Activated CD4-positive, CD25-positive, alpha-beta regulatory T cell treated with anti-CD3 and anti-CD28 coated beads, Interleukin-2, amount 50 U/mL, for 24 hours (primary cell): Measurements from ENCODE around the gene PSIP1.
"Not testable (repeated sequence)": the region's sequence is repeated elsewhere in the genome, so short reads cannot be mapped to it uniquely, and the experiment has no call there.

Experiments used
- ATAC-seq, 2 donors: fragments of 150-1000 bp; cut with Tn5 transposase; one replicate each; pipeline ENCODE4 v1.10.0; 2021; ENCODE audit warnings: mild to moderate bottlenecking in 1 of 2, moderate library complexity in 1 of 2

Gene PSIP1

DNA sequence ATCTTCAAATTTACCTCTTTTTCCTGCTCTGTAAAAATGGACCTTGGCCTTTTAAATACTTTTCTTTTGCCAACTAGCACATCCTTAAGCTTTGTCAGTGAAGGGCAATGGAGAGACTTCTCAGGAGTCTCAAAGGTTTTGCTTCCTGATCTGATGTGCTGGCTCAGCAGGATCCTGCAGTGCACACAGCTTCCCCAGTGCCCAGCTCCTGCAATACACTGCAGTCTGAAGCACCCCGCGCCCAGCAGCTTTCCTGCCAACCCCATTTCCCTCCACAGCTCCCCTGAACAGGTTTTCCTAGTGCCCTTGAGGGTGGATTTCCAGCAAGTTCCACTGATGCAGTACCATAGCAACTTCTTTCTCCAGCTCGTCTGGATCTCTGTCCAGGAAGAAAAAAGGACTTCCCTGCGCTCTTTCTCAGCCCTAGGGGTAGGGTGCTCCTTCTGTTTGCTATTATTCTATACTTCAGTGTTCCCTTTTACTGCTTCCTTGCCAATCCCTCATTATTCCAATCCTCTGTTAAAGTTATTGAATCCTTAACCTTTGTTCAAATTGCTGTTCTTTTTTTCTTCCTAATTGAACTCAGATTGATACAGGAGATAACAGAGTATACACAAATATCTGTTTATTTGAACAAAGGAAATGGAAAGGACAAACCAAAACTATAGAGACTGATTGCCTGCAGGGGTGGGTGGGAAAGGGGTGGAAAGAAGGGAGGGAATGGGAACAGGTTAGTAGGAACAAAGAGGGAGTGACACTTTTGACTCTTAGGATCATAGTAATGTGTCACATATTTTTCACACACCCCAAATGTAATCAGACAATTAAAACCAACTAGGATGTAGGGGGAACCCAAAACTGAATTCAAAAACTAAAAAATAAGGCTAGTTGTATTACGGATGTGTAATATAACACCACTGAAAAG, 79.6 kb downstream of the PSIP1 start:
- no peak for ATAC-seq

DNA sequence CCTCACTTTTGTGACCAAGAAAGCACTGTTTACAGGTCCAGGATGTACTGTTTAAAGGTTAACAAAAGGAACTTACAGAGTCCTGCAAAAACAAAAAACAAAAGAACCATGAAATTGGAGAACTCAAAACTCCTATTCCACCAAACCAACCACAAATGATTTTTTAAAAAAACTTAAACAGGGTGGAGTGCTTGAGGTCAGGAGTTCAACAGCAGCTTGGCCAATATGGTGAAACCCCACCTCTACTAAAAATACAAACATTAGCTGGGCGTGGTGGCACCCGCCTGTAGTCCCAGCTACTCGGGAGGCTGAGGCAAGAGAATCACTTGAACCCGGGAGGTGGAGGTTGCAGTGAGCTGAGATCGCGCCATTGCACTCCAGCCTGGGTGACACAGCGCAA, 83.1 kb downstream of the PSIP1 start:
- ATAC-seq, result not testable (repeated sequence)

DNA sequence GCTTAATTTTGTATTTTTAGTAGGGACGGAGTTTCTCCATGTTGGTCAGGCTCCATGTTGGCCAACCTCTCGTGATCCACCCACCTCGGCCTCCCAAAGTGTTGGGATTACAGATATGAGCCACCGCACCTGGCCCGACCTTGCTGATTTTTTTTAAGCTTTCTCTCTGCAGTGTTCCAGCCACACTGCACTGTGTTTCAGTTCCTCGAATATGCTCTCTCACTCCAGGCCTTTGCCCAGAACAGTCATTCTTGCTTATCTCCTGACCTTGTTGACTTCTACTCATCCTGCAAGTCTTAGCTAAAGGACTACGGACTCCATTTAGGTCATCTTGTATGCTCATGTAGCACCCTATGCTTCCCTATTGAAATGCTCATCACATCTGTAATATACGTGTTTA, 84.8 kb downstream of the PSIP1 start:
- ATAC-seq, result no peak

DNA sequence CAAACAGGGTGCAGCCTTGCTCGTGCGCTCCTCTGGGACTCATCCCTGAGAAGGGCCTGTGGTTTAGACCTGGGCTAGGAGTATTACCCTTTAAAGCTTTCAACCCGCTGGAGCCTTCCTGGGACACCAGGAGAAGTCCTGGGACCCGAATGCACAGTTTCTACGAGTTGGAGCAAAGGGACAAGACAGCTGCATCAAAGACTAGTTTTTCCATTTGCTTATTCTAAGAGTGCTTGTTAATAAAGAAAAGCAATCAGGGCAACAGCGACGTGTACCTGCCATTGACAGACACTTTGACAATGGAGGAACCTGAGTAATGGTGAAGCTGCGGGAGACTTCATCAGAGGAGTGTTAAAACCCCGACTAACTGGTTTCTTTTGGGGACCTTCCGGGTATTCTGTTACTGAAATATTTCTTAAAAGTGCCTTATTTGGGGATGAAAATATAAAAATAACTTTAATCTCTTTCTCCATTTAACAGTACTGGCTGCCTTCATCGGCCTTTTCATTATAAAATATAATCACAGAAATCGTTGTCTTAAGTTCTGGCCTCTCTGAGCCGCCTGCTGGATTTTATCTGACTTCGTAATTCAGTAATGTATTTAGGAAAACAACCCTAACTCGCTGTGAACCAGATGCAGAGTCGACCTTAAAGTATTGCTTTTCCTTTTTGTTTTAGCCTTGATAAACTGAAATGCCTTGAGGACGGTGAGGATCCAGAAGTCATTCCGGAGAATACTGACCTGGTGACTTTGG, 87.4 kb downstream of the PSIP1 start:
- peak in 1 of 2 donors; percentile 7 for ATAC-seq

DNA sequence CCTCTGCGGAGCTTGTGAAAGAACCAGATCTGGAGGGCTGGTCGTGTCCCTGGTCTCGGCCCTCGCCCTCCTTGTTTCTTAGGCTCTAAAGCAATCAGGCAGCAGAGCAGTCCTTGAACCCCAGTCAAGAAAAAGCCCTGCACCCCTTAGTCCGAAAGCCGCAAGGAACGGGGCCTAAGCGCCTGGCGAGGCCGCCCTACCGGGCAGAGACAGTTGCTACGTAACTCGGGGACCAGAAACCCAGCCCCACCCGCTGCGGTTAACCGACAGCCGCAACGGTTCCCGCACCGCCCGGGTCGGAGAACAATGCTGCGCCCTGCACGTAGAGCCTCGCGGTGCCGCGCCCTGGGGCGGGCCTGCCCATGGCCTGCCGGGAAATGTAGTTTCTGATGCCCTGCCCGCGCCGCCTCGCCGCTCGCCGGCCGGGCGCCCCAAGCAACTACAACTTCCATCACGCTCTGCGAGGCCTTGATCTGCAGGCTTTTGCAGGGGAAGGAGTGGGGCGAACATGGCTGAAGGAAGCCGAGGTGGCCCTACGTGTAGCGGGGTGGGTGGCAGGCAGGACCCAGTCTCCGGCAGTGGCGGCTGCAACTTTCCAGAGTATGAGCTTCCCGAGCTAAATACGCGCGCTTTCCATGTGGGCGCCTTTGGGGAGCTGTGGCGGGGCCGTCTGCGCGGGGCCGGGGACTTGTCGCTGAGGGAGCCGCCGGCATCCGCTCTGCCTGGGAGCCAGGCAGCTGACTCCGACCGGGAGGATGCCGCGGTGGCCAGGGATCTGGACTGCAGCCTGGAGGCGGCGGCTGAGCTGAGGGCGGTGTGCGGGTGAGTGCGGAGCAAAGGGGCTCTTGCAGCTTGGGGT, 88.2 kb downstream of the PSIP1 start, which contains the start of gene SNAPC3:
Gene SNAPC3, plus strand, starts transcription at position 505 of the 859 bp plus-strand sequence. Its CDS starts 4 bp downstream, at position 509.
- ATAC-seq, result peak; percentile 99

DNA sequence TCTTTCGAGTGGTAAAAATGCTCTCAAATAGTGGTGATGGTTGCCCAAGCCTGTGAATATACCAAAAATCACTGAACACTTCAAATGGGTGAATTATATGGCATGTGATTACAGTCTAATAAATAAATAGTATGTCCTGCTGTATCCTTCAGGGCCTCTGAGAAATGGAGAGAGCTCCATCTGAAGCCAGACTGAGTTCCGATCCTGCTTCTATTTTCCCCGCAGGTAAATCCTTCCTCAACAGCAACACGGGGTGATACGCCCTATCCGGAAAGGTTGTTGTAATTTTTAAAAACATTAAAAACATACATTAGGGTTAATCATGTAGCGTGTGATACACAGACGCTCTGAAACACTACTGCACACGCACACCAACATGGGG, 88.8 kb downstream of the PSIP1 start:
- no peak for ATAC-seq

DNA sequence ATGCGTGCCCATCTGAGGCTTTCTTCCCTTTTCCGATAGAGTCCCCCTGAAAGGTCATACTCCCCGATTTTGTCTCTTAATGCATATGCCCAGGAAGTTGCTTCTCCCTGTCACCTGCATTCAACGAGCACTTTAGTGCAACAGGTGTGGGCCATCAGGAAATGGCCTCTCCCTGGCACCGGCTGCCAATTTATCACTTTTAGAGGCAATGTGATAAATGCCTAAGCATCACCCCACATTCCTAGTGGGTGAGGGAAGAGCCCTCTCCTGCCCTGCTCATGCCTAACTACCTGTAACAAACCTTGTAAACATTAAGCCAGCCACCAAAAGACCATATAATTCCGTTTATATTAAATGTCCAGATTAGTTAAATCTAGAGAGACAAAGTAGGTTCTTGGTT, 89.2 kb downstream of the PSIP1 start:
- ATAC-seq, result no peak

DNA sequence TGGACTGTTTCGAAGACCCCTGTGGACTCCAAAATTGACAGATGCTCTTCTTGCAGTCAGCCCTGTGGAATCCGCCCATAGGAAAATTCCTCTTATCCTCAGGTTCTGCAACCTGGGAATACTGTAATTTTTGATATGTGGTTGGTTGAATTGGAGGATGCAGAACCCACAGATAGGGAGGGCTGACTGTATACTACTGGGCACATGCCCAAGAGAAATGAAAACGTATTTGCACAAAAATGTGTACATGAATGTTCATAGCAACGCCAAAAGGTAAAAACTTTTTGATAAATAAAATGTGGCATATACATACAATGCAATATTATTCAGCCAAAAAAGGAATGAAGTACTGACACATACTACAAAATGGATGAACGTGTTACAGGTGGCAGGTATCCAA, 90.0 kb downstream of the PSIP1 start:
- no peak for ATAC-seq

DNA sequence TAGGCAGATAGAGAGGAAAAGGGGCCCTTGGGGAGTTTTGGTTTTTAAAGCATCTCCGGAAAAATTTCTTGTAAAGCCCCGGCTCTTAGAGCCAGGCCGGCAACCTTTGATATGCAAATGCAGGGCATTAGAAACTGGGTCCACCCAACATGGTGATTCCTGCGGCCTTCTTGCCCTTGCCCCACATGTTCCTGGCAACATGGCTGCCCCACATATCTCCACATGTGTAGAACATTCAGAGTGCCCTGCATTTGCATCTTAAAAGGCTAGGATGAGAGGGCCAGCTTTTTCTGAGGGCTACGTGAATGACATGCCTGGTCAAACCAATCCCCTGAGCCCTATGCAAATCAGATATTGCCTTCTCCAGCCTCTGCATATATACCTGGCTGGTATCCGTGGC, 93.1 kb downstream of the PSIP1 start:
- no peak for ATAC-seq

DNA sequence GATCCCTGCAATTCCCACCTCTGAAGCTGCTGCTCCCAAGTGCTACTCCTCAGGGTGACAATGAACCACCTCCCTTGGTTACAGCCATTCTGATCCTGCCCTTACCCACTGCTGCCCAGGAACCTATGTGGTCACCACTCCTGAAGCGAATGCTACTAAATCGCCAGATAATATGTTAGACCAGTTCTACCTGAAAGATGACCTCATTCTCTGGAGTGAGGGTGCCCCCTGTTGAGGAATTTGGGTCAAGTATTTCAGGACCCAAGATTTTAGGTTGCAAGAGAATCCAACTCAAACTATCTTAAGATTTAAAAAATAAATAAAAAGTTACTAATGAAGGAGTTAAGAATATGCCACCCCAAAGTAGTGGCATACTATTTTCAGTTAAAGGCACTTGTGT, 93.9 kb downstream of the PSIP1 start:
- peak in 1 of 2 donors; percentile 20 for ATAC-seq
